ENCODE data around the gene SPTB. TPM values are rescaled to one million over a fixed set of nuclear protein-coding genes. Genes with fewer than 3 reads are reported as not detected.

The SPTB gene
- total and polyA plus RNA-seq, 9 donors, result 0.28 to 1.4 (median 0.68) TPM

DNA sequence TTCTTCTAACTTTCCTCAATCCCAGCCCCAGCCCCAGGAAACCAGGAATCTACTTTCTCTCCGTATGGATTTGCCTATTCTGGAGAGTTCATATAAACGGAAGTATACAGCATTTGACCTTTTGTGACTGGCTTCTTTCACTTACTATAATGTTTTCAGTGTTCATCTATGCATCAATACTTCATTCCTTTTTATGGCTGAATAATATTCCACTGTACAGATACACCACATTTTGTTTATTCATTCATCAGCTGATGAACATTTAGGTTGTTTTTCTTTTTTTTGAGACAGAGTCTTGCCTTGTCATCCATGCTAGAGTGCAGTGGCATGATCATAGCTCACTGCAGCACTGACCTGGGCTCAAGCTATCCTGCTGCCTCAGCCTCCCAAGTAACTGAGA, 179.4 kb downstream of the SPTB start:
- 77 to 94% (median 84%) methylated on average over 2 of the region's 2 CpGs for WGBS, 3 donors
- H3K36me3 ChIP-seq, result no peaks in the 10 kb centered on the region
- TF ChIP-seq POLR2A (IDR thresholded peaks at IDR 0.05) (no peak), EP300 (IDR thresholded peaks at IDR 0.05) (no peak)
- TF ChIP-seq, protein P1, sequence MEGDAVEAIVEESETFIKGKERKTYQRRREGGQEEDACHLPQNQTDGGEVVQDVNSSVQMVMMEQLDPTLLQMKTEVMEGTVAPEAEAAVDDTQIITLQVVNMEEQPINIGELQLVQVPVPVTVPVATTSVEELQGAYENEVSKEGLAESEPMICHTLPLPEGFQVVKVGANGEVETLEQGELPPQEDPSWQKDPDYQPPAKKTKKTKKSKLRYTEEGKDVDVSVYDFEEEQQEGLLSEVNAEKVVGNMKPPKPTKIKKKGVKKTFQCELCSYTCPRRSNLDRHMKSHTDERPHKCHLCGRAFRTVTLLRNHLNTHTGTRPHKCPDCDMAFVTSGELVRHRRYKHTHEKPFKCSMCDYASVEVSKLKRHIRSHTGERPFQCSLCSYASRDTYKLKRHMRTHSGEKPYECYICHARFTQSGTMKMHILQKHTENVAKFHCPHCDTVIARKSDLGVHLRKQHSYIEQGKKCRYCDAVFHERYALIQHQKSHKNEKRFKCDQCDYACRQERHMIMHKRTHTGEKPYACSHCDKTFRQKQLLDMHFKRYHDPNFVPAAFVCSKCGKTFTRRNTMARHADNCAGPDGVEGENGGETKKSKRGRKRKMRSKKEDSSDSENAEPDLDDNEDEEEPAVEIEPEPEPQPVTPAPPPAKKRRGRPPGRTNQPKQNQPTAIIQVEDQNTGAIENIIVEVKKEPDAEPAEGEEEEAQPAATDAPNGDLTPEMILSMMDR (IDR thresholded peaks at IDR 0.05), result no peak
- no peaks in the 10 kb centered on the region for H3K27me3 ChIP-seq
- no peak for DNase-seq
- intact Hi-C loops (cut with DNase I), result no loop called here
- peaks cover 6% of the 10 kb centered on the region for H3K4me1 ChIP-seq (ENCODE audit: insufficient read depth)
- no peak overlapping the region for H3K4me3 ChIP-seq
- no peaks in the 10 kb centered on the region for H3K9me3 ChIP-seq
- H3K27ac ChIP-seq, result no peak overlapping the region

DNA sequence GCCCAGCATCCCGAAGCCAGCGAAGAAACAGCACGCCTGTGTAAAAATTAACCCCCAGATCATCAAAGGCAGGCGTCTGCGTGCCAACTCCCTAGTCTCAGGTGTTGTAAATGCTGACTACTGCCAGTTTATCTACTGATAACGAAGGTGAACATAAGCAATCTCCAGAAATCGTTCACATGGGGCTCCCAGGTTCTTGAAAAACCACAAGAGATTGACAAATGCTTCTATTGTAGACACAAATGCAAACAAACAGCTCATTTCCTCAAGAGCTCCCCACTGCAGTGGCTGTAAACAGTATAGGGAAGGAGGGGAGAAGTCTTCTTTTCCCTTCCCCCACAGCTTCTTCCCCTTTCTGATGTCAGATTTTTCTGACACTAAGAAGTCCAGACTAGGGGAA, 180.8 kb downstream of the SPTB start:
- WGBS, 3 donors, result 78 to 87% (median 84%) methylated on average over 7 of the region's 7 CpGs
- TF ChIP-seq EP300 (IDR thresholded peaks at IDR 0.05), result no peak
- TF ChIP-seq, protein P1 (IDR thresholded peaks at IDR 0.05), result no peak
- TF ChIP-seq POLR2A (IDR thresholded peaks at IDR 0.05), result no peak
- no peak overlapping the region for H3K27ac ChIP-seq
- no peak for DNase-seq
- no peaks in the 10 kb centered on the region for H3K9me3 ChIP-seq
- no peaks in the 10 kb centered on the region for H3K36me3 ChIP-seq
- H3K27me3 ChIP-seq, result no peaks in the 10 kb centered on the region
- peaks cover 6% of the 10 kb centered on the region for H3K4me1 ChIP-seq (ENCODE audit: insufficient read depth)
- H3K4me3 ChIP-seq, result no peak overlapping the region
- intact Hi-C loops (cut with DNase I), result no loop called here

DNA sequence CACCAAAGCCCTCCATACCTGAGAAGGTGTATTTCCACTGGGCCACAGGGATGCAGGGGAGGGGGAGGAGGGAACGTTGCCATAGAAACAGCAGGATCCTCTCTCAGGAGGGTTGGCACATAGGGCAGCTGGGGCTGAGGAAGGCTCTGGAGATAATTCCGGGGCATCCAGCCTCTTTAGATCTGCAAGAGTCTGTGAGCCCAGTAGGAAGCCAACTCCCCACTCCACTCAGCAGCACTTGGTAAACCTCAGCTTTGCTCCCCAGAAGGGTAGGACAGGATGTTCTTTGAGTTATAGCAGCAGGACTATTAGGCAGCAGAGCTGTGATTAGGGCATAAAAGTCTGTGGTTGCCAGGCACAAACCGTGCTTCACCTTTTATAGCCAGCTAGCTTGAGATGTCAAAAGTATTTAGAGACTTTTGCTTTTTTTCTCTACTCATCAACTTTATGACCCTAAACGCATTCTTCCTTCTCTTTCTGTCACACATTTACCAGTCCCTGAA, 183.3 kb downstream of the SPTB start:
- intact Hi-C loops (cut with DNase I), result no loop called here
- H3K27me3 ChIP-seq, result no peaks in the 10 kb centered on the region
- peaks cover 2% of the 10 kb centered on the region for H3K4me1 ChIP-seq (ENCODE audit: insufficient read depth)
- no peak overlapping the region for H3K4me3 ChIP-seq
- DNase-seq, result no peak
- TF ChIP-seq EP300 (IDR thresholded peaks at IDR 0.05), result no peak
- TF ChIP-seq, protein P1 (IDR thresholded peaks at IDR 0.05), result no peak
- H3K27ac ChIP-seq, result no peak overlapping the region
- no peaks in the 10 kb centered on the region for H3K36me3 ChIP-seq
- H3K9me3 ChIP-seq, result no peaks in the 10 kb centered on the region
- 45 to 56% (median 46%) methylated on average over 4 of the region's 4 CpGs for WGBS, 3 donors

Small RNAs within 50 kb of the gene (microRNA-seq; reads per million reads assigned to microRNA genes)
- 0 reads per million in 3 donors for gene MIR7855

Small RNAs within 50 kb of the gene (small RNA-seq; reads per million reads assigned to genes)
- gene RPPH1-2P, result not detected

Other genes with a start within 250 kb of the SPTB start
- 10 to 100 TPM; 17.5 to 92.9 (median 78.4) TPM for gene PLEKHG3, start 175.5 kb downstream of the SPTB start, total RNA-seq
- 10 to 100 TPM; 26.3 to 34.2 TPM for gene PLEKHG3, start 175.5 kb downstream of the SPTB start, polyA plus RNA-seq
- gene CHURC1, start 34.5 kb upstream of the SPTB start, total RNA-seq, result 100 to 1,000 TPM in 2 of 7 donors, 10 to 100 TPM in 5; 57.8 to 126 (median 70.5) TPM
- gene CHURC1, start 34.5 kb upstream of the SPTB start, polyA plus RNA-seq, result 10 to 100 TPM; 50.1 to 64.6 TPM
- gene GPX2, start 62.8 kb upstream of the SPTB start, total RNA-seq, result 1 to 10 TPM in 1 of 7 donors, under 1 TPM in 1, not detected in 5; 1.00 to 4.8 TPM
- gene GPX2, start 62.8 kb upstream of the SPTB start, polyA plus RNA-seq, result not detected
- 1 to 10 TPM in 5 of 7 donors, under 1 TPM in 2; 0.83 to 2.9 (median 2.5) TPM for gene RAB15, start 92.4 kb upstream of the SPTB start, total RNA-seq
- 1 to 10 TPM; 3.8 to 5.7 TPM for gene RAB15, start 92.4 kb upstream of the SPTB start, polyA plus RNA-seq
- gene FNTB, start 107.0 kb upstream of the SPTB start, total RNA-seq, result 10 to 100 TPM in 6 of 7 donors, 1 to 10 TPM in 1; 9.5 to 16.4 (median 14.1) TPM
- gene FNTB, start 107.0 kb upstream of the SPTB start, polyA plus RNA-seq, result 10 to 100 TPM in 1 of 2 donors, 1 to 10 TPM in 1; 8.0 to 19.0 TPM
- 100 to 1,000 TPM in 5 of 7 donors, 10 to 100 TPM in 2; 48.4 to 168 (median 109) TPM for gene MAX, start 222.6 kb upstream of the SPTB start, total RNA-seq
- 100 to 1,000 TPM in 1 of 2 donors, 10 to 100 TPM in 1; 64.1 to 111 TPM for gene MAX, start 222.6 kb upstream of the SPTB start, polyA plus RNA-seq